HG03159 (cell line): ENCODE results near the gene C19orf85.

Source experiments
- ATAC-seq: cut with Tn5 transposase; IDR thresholded peaks from one replicate; pipeline ENCODE4 v1.9.1; 2021; ENCODE audit warnings: mild to moderate bottlenecking, moderate library complexity; ENCODE audit not compliant: unreplicated experiment

C19orf85 gene

GRCh38 chr19:55478364-55478763, 13.8 kb upstream of the C19orf85 start:
- no peak for ATAC-seq

GRCh38 chr19:55477905-55478304, 13.4 kb upstream of the C19orf85 start:
- no peak for ATAC-seq

GRCh38 chr19:55476100-55476775, 11.7 kb upstream of the C19orf85 start, which contains the start of gene ZNF628:
ZNF628 (plus strand) TSS chr19:55476617; CDS start chr19:55479911, 3,294 bp downstream.
- peak; percentile 84 for ATAC-seq

GRCh38 chr19:55474269-55475265, 10.0 kb upstream of the C19orf85 start:
- ATAC-seq = no peak

- ATAC-seq = no peak
These were observed 8.9 kb upstream of the C19orf85 start for GRCh38 chr19:55473225-55474012.

- ATAC-seq = no peak
These were observed 7.9 kb upstream of the C19orf85 start for GRCh38 chr19:55472463-55472862.

- no peak for ATAC-seq
These were observed 6.7 kb upstream of the C19orf85 start for GRCh38 chr19:55471266-55471665.

GRCh38 chr19:55468054-55468393, 3.5 kb upstream of the C19orf85 start:
- ATAC-seq = no peak

- peak; percentile 60 for ATAC-seq
These were observed 2.9 kb upstream of the C19orf85 start for GRCh38 chr19:55467236-55468053.

GRCh38 chr19:55466241-55466614, 1.7 kb upstream of the C19orf85 start:
- no peak for ATAC-seq

GRCh38 chr19:55465460-55466240, 1.1 kb upstream of the C19orf85 start:
- no peak for ATAC-seq

- ATAC-seq = no peak
These were observed 401 bp downstream of the C19orf85 start for GRCh38 chr19:55464039-55464661.

- no peak for ATAC-seq
These were observed 944 bp downstream of the C19orf85 start for GRCh38 chr19:55463583-55464031.

- ATAC-seq = no peak
These were observed 1.8 kb downstream of the C19orf85 start for GRCh38 chr19:55462722-55463121.

GRCh38 chr19:55461974-55462626, 2.5 kb downstream of the C19orf85 start:
- no peak for ATAC-seq

- ATAC-seq = peak; percentile 87
These were observed 3.1 kb downstream of the C19orf85 start, which contains the start of gene ISOC2 for GRCh38 chr19:55461259-55461973. ISOC2 (minus strand) TSS chr19:55461642; CDS start chr19:55456486, 5,156 bp downstream.

GRCh38 chr19:55460670-55461258, 3.8 kb downstream of the C19orf85 start:
- ATAC-seq = no peak
